IMR-90 (cell line): ENCODE data around the gene DPF1. TPM values are rescaled to one million over a fixed set of nuclear protein-coding genes. Genes with fewer than 3 reads are reported as not detected.

Experiments used
- ATAC-seq: fragments of 200-7000 bp; cut with Tn5 transposase; 2 replicates; pipeline ENCODE4 v1.9.1; 2020; ENCODE audit warnings: low read depth, mild to moderate bottlenecking, moderate library complexity
- BruUV-seq: library from RNA; stranded (reverse); fragments of 400-500 nt; replicated peaks from 2 replicates; lab custom pipeline; 2021; lab: Mats Ljungman, UMichigan
- CTCF ChIA-PET: fragments of 300-600 bp; formaldehyde crosslinking; extraction: SDS; loops from one replicate; lab custom pipeline; 2021; ENCODE audit warnings: antibody characterized with exemption; lab: Yijun Ruan, JAX
- POLR2A ChIA-PET: fragments of 300-600 bp; sonication (Branson Sonifier 250); formaldehyde crosslinking; loops from one replicate; lab custom pipeline; 2022; ENCODE audit warnings: antibody characterized with exemption; ENCODE audit not compliant: unreplicated experiment; lab: Charles Lee
- DNase-seq: peaks from one replicate; pipeline ENCODE4 v3.0.0; 2013
- H2AFZ ChIP-seq: replicated peaks from 2 replicates; pipeline ENCODE3; 2013; ENCODE audit warnings: low read length, mild to moderate bottlenecking; ENCODE audit not compliant: poor library complexity
- H2AK5ac ChIP-seq: 2 replicates; pipeline ENCODE4 v1.6.1; 2013; ENCODE audit warnings: low read depth, low read length, inconsistent platforms
- H2AK9ac ChIP-seq: replicated peaks from 2 replicates; pipeline ENCODE3; 2013; ENCODE audit warnings: mild to moderate bottlenecking, low read depth, low read length, moderate library complexity; ENCODE audit not compliant: poor library complexity
- H2BK120ac ChIP-seq: 2 replicates; pipeline ENCODE4 v1.6.1; 2013; ENCODE audit warnings: low read depth, low read length, inconsistent platforms
- H2BK15ac ChIP-seq: 3 replicates; pipeline ENCODE4 v1.6.1; 2013; ENCODE audit warnings: low read depth, low read length, inconsistent platforms
- H2BK20ac ChIP-seq: 2 replicates; pipeline ENCODE4 v1.6.1; 2013; ENCODE audit warnings: low read depth, mild to moderate bottlenecking, inconsistent platforms, low read length, moderate library complexity
- H2BK5ac ChIP-seq: 2 replicates; pipeline ENCODE4 v1.6.1; 2013; ENCODE audit warnings: mild to moderate bottlenecking, low read depth, low read length, inconsistent platforms; ENCODE audit not compliant: poor library complexity, severe bottlenecking
- H3K14ac ChIP-seq: replicated peaks from 2 replicates; pipeline ENCODE4 v1.6.1; 2013; ENCODE audit warnings: low read depth, low read length, inconsistent platforms
- H3K18ac ChIP-seq: 2 replicates; pipeline ENCODE4 v1.6.1; 2013; ENCODE audit warnings: low read depth, low read length, control low read depth
- H3K23ac ChIP-seq: 2 replicates; pipeline ENCODE4 v1.6.1; 2013; ENCODE audit warnings: low read depth, low read length, inconsistent platforms
- H3K27ac ChIP-seq: 2 replicates; pipeline ENCODE4 v1.5.1; 2013; ENCODE audit warnings: mild to moderate bottlenecking, control low read depth, low read length; ENCODE audit not compliant: insufficient read depth
- H3K27me3 ChIP-seq: 2 replicates; pipeline ENCODE4 v1.6.1; 2013; ENCODE audit warnings: low read length; ENCODE audit not compliant: control insufficient read depth, insufficient read depth
- H3K36me3 ChIP-seq: 2 replicates; pipeline ENCODE4 v1.6.1; 2013; ENCODE audit warnings: low read length, mixed read lengths; ENCODE audit not compliant: control insufficient read depth, insufficient read depth
- H3K4ac ChIP-seq: 2 replicates; pipeline ENCODE4 v1.6.1; 2013; ENCODE audit warnings: low read depth, low read length, inconsistent platforms
- H3K4me1 ChIP-seq: 2 replicates; pipeline ENCODE4 v1.6.1; 2013; ENCODE audit warnings: low read length, mixed read lengths; ENCODE audit not compliant: control insufficient read depth, insufficient read depth
- H3K4me2 ChIP-seq: 2 replicates; pipeline ENCODE4 v1.6.1; 2013; ENCODE audit warnings: low read depth, mild to moderate bottlenecking, control low read depth, low read length, moderate library complexity
- H3K4me3 ChIP-seq: 2 replicates; pipeline ENCODE4 v1.5.1; 2013; ENCODE audit warnings: low read depth, mild to moderate bottlenecking, control low read depth, low read length, moderate library complexity; ENCODE audit not compliant: insufficient read depth
- H3K56ac ChIP-seq: 2 replicates; pipeline ENCODE4 v1.6.1; 2013; ENCODE audit warnings: low read length, inconsistent platforms; ENCODE audit not compliant: insufficient read depth; ENCODE audit errors: extremely low read depth
- H3K79me1 ChIP-seq, 2 experiments: 2 replicates each; pipeline ENCODE4 v1.6.1; 2013; ENCODE audit warnings: low read length in 2 of 2, inconsistent platforms in 1 of 2, low read depth in 1 of 2
- H3K9ac ChIP-seq: 2 replicates; pipeline ENCODE4 v1.6.1; 2013; ENCODE audit warnings: low read depth, low read length, control low read depth
- H3K9me1 ChIP-seq: 2 replicates; pipeline ENCODE4 v1.6.1; 2013; ENCODE audit warnings: low read length, inconsistent platforms; ENCODE audit not compliant: insufficient read depth
- H3K9me3 ChIP-seq: 2 replicates; pipeline ENCODE4 v1.6.1; 2013; ENCODE audit warnings: low read length; ENCODE audit not compliant: control insufficient read depth, insufficient read depth
- H4K20me1 ChIP-seq: 2 replicates; pipeline ENCODE4 v1.6.1; 2013; ENCODE audit warnings: low read length, inconsistent platforms; ENCODE audit not compliant: insufficient read depth
- H4K5ac ChIP-seq: 2 replicates; pipeline ENCODE4 v1.6.1; 2013; ENCODE audit warnings: mild to moderate bottlenecking, low read depth, low read length, control low read depth
- H4K8ac ChIP-seq, 2 experiments: 2 replicates each; pipeline ENCODE4 v1.6.1; 2013; ENCODE audit warnings: low read depth in 2 of 2, low read length in 2 of 2, control low read depth in 1 of 2, inconsistent platforms in 1 of 2
- H4K91ac ChIP-seq: 2 replicates; pipeline ENCODE4 v1.6.1; 2013; ENCODE audit warnings: low read depth, low read length, inconsistent platforms; ENCODE audit not compliant: insufficient read depth
- CEBPB ChIP-seq: IDR thresholded peaks from 2 replicates; pipeline ENCODE4 v1.6.1; 2012; ENCODE audit warnings: low read depth, low read length, improper control_type of control experiment
- CHD1 ChIP-seq: IDR thresholded peaks from 2 replicates; pipeline ENCODE4 v1.6.1; 2012; ENCODE audit warnings: low read depth, low read length, improper control_type of control experiment
- CTCF ChIP-seq: conservative IDR thresholded peaks from 2 replicates; pipeline ENCODE4 v1.5.1; 2012; ENCODE audit warnings: mild to moderate bottlenecking, low read depth, low read length, improper control_type of control experiment
- ELK1 ChIP-seq: fragments of 150-350 bp; IDR thresholded peaks from 2 replicates; pipeline ENCODE4 v1.6.1; 2016; ENCODE audit warnings: low read depth, mild to moderate bottlenecking, low read length, moderate library complexity, borderline replicate concordance
- FOS ChIP-seq: fragments of 150-350 bp; IDR thresholded peaks from 2 replicates; pipeline ENCODE4 v1.6.1; 2016; ENCODE audit warnings: low read depth, low read length
- MAFK ChIP-seq: IDR thresholded peaks from 2 replicates; pipeline ENCODE4 v1.6.1; 2012; ENCODE audit warnings: low read depth, low read length, improper control_type of control experiment
- MAZ ChIP-seq: IDR thresholded peaks from 2 replicates; pipeline ENCODE4 v1.6.1; 2012; ENCODE audit warnings: low read depth, mild to moderate bottlenecking, low read length, improper control_type of control experiment, moderate library complexity, borderline replicate concordance
- MXI1 ChIP-seq: IDR thresholded peaks from 2 replicates; pipeline ENCODE4 v1.6.1; 2012; ENCODE audit warnings: low read depth, mild to moderate bottlenecking, low read length, moderate library complexity, borderline replicate concordance
- NFE2L2 ChIP-seq: fragments of 150-350 bp; IDR thresholded peaks from 2 replicates; pipeline ENCODE4 v1.6.1; 2016; ENCODE audit warnings: low read depth, mild to moderate bottlenecking, low read length
- POLR2A ChIP-seq: IDR thresholded peaks from 2 replicates; pipeline ENCODE4 v1.6.1; 2012; ENCODE audit warnings: mild to moderate bottlenecking, low read depth, low read length
- RAD21 ChIP-seq: IDR thresholded peaks from 2 replicates; pipeline ENCODE4 v1.6.1; 2012; ENCODE audit warnings: low read length, improper control_type of control experiment
- RCOR1 ChIP-seq: IDR thresholded peaks from 2 replicates; pipeline ENCODE4 v1.6.1; 2012; ENCODE audit warnings: mild to moderate bottlenecking, low read length, improper control_type of control experiment; ENCODE audit not compliant: insufficient replicate concordance
- RFX5 ChIP-seq: IDR thresholded peaks from 2 replicates; pipeline ENCODE4 v1.8.0; 2012; ENCODE audit warnings: low read depth, mild to moderate bottlenecking, low read length, moderate library complexity
- SMC3 ChIP-seq: fragments of 150-350 bp; IDR thresholded peaks from 2 replicates; pipeline ENCODE4 v1.6.1; 2016; ENCODE audit warnings: low read depth, mild to moderate bottlenecking, antibody characterized with exemption, low read length, moderate library complexity
- WGBS, 2 experiments: methylation state at CpG; one replicate each; pipeline versions ENCODE4 v1.1.5 to v1.1.7; 2013; ENCODE audit warnings: missing lambda C conversion rate in 2 of 2; ENCODE audit not compliant: insufficient read length in 1 of 2; ENCODE audit errors: extremely low coverage in 2 of 2; 5-methylcytosine and 5-hydroxymethylcytosine counted together
- dilution Hi-C: fragments of 300-500 bp; cut with HindIII; formaldehyde crosslinking; loops from one replicate; pipeline ENCODE4 v1.14.3; 2018; ENCODE audit warnings: low sequenced_read_pairs; ENCODE audit not compliant: unreplicated experiment
- in situ Hi-C: fragments of 300-500 bp; cut with MboI; formaldehyde crosslinking; loops from 3 replicates; pipeline ENCODE4 v1.14.3; 2019; ENCODE audit warnings: low sequenced_read_pairs, inconsistent platforms, mixed read lengths
- intact Hi-C: fragments of 100-400 bp; cut with micrococcal nuclease; formaldehyde crosslinking; loops from 2 replicates; pipeline ENCODE4 v1.10.0; 2022
- polyA plus RNA-seq, 3 experiments: library from polyadenylated mRNA; depleted of rRNA; stranded (reverse); fragments of >200 nt; gene quantifications; 2 replicates each; pipeline ENCODE4 v1.2.3, GENCODE V29; 2012; ENCODE audit warnings: low replicate concordance in 1 of 3
- total RNA-seq: library from RNA; depleted of rRNA; stranded (reverse); fragments of >200 nt; gene quantifications from 2 replicates; pipeline ENCODE4 v1.2.3, GENCODE V29; 2012

Gene DPF1
- total and polyA plus RNA-seq, 2 of the 4 experiments (the other 2 are of a cell fraction) = 3.2 to 5.5 TPM

- TF ChIP-seq ELK1 = no peak
These were observed 61.4 kb downstream of the DPF1 start (continued) for GRCh38 chr19:38162632-38163031.

GRCh38 chr19:38162094-38162493, 61.9 kb downstream of the DPF1 start:
- H2AFZ ChIP-seq = no peak overlapping the region
- H3K18ac ChIP-seq = no peak overlapping the region
- H3K9me1 ChIP-seq = no peaks in the 10 kb centered on the region
- 83% methylated on average over 1 of the region's 5 CpGs; no CpG with 5 or more reads in 1 of the 2 experiments for WGBS, 2 experiments
- CTCF ChIA-PET = interaction anchor here (0.6 kb wide), 1 partner anchor 14 kb away, joined by 3 read pairs; no protein-coding TSS in a partner anchor
- H3K14ac ChIP-seq = no peak overlapping the region
- no peak overlapping the region for H2BK15ac ChIP-seq
- H3K36me3 ChIP-seq = peaks cover 39% of the 10 kb centered on the region
- H2BK20ac ChIP-seq = no peak overlapping the region
- no peak overlapping the region for H2AK5ac ChIP-seq
- H3K27me3 ChIP-seq = no peaks in the 10 kb centered on the region
- H3K4me2 ChIP-seq = no peak overlapping the region
- no peak overlapping the region for H3K9ac ChIP-seq
- no peak overlapping the region for H4K5ac ChIP-seq
- peaks cover 6% of the 10 kb centered on the region; the same call in 1 of the 2 replicates for H3K9me3 ChIP-seq
- no peak overlapping the region for H2BK5ac ChIP-seq
- no TSS peak for BruUV-seq
- H3K4ac ChIP-seq = no peak overlapping the region
- no peak overlapping the region for H2BK120ac ChIP-seq
- no peak overlapping the region for H4K91ac ChIP-seq
- dilution Hi-C loops = no loop called here
- no peak overlapping the region for H4K8ac ChIP-seq
- H3K4me1 ChIP-seq = no peaks in the 10 kb centered on the region
- no peaks in the 10 kb centered on the region for H4K20me1 ChIP-seq
- no peak overlapping the region for H3K23ac ChIP-seq
- no peak overlapping the region for H3K56ac ChIP-seq
- H3K79me1 ChIP-seq = peaks cover 0 to 11% of the 10 kb centered on the region in 2 experiments; a peak in 1 of 4 replicates
- DNase-seq (no peak), ATAC-seq (no peak)
- H3K27ac ChIP-seq = no peak overlapping the region
- H2AK9ac ChIP-seq = no peak overlapping the region
- in situ Hi-C loops = no loop called here
- intact Hi-C loops = no loop called here
- H3K4me3 ChIP-seq = no peak overlapping the region
- POLR2A ChIA-PET = no interaction called here
- TF ChIP-seq NFE2L2 (no peak), SMC3 (no peak), RFX5 (no peak), RCOR1 (no peak), MAZ (no peak), MXI1 (no peak), MAFK (no peak), CHD1 (no peak), POLR2A (no peak), CTCF (no peak), FOS (no peak), CEBPB (no peak), ELK1 (no peak), RAD21 (no peak)
